CD4-positive, alpha-beta T cell treated with Interleukin-12 subunit alpha and Interleukin-12 subunit beta, for 1 hour (primary cell): ENCODE results near the gene CCDC187.

Experiments
- DNase-seq: peaks from one replicate; pipeline ENCODE4 v3.0.0-alpha.2; 2020

CCDC187 gene

DNA sequence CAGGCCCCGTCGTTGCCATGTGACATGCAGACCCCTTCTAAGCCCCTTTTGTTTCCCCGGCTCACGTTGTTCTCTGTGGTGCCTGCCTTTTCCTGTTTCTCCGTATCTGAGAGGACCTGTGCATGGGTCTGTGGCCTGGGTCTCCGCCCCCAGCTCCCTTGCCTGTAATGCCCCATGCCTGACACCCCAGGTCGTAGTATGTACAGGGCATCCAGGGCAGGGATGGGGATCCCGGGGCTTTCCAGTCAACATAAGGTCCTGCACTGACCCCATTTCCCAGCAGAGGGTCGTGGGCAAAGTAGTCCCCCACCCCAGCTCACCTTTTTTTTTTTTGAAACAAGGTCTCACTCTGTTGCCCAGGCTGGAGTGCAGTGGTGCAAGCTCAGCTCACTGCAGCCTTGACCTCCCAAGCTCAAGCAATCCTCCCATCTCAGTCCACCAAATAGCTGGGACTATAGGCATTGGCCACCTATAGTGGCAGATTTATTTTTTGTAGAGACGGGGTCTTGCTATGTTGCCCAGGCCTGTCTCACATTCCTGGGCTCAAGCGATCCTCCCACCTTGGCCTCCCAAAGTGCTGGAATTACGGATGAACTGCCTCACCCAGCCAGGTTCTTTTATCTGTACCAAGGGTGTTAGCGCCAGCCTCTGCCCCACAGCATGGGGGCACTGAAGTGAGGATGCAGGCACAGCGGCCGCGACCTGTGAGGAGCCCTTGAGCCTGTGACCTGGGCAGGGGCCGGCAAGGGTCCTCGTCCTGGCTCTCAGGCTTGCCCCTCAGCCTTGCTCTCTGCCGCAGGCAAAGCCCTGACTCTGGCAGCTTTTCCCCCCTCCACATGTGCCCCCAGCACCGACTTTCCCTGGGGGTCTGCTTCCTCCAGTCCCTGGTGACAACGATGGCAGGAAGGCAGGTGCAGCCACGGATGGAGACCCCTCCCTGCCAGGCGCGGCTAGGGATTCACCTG, 39.2 kb downstream of the CCDC187 start:
- no peak for DNase-seq

- no peak for DNase-seq
Observed at GRCh38 chr9:136264031-136264430, 39.9 kb downstream of the CCDC187 start.

- DNase-seq: no peak
Observed at GRCh38 chr9:136262671-136263178, 41.2 kb downstream of the CCDC187 start.

DNA sequence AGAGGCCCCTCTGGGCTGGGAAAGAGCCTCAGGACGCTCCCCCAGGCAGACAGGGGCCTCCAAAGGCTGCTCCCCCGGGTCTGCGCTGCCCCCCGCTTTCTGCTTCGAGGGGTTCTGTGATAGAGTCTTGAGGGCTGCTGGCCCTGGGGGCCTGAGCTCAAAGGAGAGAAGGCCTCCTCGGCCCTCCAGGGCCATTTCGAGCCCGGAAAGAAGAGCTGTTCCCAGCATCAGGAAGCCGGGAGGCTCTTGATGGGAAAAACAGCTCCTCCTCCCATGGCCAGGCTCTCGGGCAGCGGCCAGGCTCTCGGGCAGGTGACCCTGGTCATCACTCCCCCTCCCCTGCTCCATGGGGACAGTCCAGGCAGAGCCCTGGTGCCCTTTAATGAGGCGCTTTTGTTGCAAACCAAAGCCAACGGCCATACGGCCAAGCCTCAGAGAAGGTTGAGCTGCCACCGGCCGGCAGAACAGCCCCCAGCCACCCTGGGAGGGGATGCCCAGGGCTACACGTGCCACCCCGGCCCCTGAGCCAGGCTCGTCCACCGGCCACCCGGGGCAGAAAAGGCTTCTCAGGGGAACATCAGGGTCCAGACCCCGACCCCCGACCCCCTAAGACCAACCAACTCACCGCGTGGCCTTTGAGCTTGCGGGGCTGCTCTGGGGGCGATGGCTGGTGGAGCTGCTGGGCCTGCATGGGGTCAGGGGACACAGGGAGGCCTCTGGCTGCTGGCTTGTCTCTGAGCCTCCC, 42.0 kb downstream of the CCDC187 start:
- no peak for DNase-seq

GRCh38 chr9:136260936-136261472, 42.9 kb downstream of the CCDC187 start:
- DNase-seq: no peak

DNA sequence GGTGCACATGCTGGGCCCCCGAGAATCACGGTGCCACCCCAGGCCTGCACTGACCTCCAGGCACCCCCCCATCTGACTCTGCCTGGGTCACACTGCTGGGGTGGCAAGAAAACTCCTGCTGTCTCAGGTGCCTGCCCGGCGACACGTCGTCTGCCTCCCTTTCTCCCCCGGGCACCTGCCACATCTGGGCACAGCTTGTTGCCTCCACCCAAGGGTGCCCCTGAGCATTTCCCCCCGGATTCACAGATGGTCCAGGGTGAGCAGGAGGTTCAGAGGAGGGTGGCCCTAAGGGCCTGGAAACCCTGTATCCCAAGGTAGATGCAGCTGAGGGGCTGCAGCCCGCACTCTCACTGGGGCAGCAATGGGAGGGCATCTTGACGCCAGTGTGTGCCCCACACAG, 43.4 kb downstream of the CCDC187 start:
- no peak for DNase-seq

- DNase-seq: no peak
Observed at GRCh38 chr9:136259836-136260235, 44.1 kb downstream of the CCDC187 start.

DNA sequence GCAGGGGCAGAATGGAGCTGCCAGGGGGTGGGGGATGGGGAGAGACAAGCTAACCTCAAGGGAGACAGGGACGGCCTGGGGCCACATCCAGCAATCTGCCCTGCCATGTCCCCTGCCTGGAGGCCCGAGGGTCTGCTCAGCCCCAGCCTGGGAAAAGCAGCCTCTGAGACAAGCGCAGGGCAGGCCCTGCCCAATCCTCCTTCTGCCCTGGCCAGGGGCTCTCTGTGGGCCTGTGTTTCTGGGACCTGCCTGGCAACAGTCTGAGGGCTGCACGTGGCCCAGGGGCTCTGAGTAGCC, 44.4 kb downstream of the CCDC187 start:
- DNase-seq: no peak

- no peak for DNase-seq
Observed at GRCh38 chr9:136258786-136259516, 44.9 kb downstream of the CCDC187 start.

DNA sequence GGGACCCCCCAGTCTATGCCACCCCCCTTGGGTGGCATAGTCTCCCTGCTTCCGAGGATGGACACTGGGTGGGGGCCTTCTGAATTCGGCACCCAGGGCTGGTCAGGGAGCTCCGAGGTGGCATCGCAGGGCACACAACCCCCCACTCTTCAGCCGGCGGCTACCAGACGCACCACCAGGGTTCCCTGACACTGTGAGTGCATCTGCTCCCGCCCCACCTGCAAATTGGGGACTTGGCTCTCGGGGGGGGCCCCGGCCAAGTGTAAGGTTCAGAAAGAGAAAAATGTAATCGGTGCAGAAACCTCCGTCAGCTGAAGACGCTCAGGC, 45.6 kb downstream of the CCDC187 start:
- no peak for DNase-seq

DNA sequence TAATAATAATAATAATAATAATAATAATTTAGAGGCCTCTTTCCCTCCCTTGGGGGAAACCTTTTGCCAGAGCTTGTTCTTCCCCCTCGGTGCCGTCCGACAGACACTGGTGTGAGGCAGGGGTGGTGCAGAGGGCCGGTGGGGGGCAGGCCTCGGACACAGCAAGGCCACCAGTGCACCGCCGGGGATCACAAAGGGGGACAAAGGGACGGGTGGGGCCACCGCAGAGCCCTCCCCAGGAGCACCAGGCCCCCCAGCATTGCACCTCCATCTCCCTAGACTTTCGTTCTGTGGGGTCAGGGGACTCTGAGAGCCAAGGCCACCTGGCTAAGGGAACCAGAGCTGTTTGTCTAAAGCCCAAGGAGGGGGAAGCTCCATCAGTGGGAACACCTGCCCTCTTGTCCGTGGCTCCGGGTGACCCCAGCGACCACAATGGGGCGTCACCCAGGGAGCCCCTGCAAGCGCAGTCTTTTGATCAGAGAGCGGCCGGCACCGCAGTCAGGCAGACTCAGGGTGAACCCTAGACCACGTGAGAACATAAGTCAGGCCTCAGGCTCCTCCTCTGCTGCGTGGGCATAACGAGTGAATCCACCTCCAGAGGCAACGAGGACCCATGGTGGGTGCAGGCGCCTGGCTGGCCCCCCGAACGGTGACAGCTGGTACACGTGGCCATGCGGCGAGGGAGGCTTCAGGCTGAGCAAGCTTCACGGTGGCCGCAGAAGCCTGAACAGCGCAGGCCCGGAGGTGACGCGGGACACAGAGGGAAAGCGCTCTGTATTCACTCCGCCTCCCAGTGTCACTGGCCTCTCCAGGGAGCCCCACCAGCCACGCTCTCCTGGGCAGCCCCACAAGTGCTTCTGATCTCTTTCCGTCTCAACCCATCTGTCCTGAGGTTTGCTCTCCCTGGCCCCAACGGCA, 46.3 kb downstream of the CCDC187 start:
- no peak for DNase-seq

- no peak for DNase-seq
Observed at GRCh38 chr9:136255896-136256890, 47.7 kb downstream of the CCDC187 start.

- DNase-seq: no peak
Observed at GRCh38 chr9:136255166-136255538, 48.7 kb downstream of the CCDC187 start.

GRCh38 chr9:136254381-136255165, 49.3 kb downstream of the CCDC187 start:
- no peak for DNase-seq

- no peak for DNase-seq
Observed at GRCh38 chr9:136253246-136254130, 50.4 kb downstream of the CCDC187 start.

DNA sequence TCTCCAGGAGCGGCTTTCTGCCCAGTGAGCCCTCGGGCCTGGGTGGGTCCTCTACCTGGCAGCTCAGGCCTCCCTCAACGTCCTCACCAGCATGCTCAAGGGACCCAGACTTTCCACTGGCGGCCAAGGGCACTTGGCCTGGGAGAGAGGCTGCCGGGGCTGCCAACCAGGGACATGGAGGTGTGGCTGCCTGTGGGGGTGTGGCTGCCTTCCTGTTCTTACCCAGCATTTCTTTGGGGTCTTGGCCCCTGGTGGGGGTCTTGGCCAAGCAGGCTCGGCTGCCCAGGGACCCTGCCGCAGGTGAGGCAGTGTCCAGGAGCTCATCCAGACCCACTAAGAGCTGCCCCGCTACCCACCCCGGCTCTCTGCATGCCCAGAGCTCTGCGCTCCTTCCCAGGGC, 51.0 kb downstream of the CCDC187 start:
- DNase-seq: no peak

DNA sequence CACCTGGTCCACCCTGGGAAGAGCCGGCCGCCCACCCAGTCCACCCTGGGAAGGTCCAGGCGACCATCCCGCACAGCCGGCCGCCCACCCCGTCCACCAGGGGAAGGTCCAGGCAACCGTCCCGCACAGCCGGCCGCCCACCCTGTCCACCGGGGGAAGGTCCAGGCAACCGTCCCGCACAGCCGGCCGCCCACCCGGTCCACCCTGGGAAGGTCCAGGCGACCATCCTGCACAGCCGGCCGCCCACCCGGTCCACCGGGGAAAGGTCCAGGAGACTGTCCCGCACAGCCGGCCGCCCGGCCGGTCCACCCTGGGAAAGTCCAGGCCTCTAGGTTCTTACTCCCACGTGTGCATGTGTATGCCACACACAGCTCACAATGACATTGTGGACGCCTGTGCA, 51.6 kb downstream of the CCDC187 start:
- no peak for DNase-seq

GRCh38 chr9:136251264-136252115, 52.4 kb downstream of the CCDC187 start:
- DNase-seq: no peak
